Neural cell (in vitro differentiated cells): ENCODE measurements around the gene LCNL1. TPM values are rescaled to one million over a fixed set of nuclear protein-coding genes. Genes with fewer than 3 reads are reported as not detected.

Experiments
- H2AFZ ChIP-seq: fragments of 200-600, 300-800 bp; sonication (generic), shearing (Covaris generic); 2 replicates; pipeline ENCODE4 v1.6.0; 2014; ENCODE audit warnings: low read depth, mild to moderate bottlenecking, antibody characterized with exemption, low read length, moderate library complexity
- H3F3A ChIP-seq: fragments of 200-600 bp; shearing (Covaris generic); 2 replicates; pipeline ENCODE4 v1.6.1; 2016; ENCODE audit warnings: mild to moderate bottlenecking, moderate library complexity, mixed read lengths, antibody characterized with exemption, low read length; ENCODE audit not compliant: insufficient read depth, poor library complexity, severe bottlenecking
- H3K27ac ChIP-seq: fragments of 200-600, 300-800 bp; sonication (generic), shearing (Covaris generic); 2 replicates; pipeline ENCODE4 v1.5.1; 2014; ENCODE audit warnings: mild to moderate bottlenecking, low read length, moderate library complexity
- H3K27me3 ChIP-seq: fragments of 300-800, 200-600 bp; sonication (generic), shearing (Covaris generic); 2 replicates; pipeline ENCODE4 v1.6.0; 2014; ENCODE audit warnings: mild to moderate bottlenecking, low read depth, low read length, moderate library complexity; ENCODE audit not compliant: insufficient read depth
- H3K36me3 ChIP-seq: fragments of 300-800, 200-600 bp; sonication (generic), shearing (Covaris generic); 2 replicates; pipeline ENCODE4 v1.5.1; 2014; ENCODE audit warnings: mild to moderate bottlenecking, antibody characterized with exemption, low read length, moderate library complexity; ENCODE audit not compliant: insufficient read depth
- H3K4me2 ChIP-seq: fragments of 300-800, 200-600 bp; sonication (generic), shearing (Covaris generic); 2 replicates; pipeline ENCODE4 v1.6.0; 2014; ENCODE audit warnings: mild to moderate bottlenecking, low read length
- H3K4me3 ChIP-seq: fragments of 300-800, 200-600 bp; sonication (generic), shearing (Covaris generic); 2 replicates; pipeline ENCODE4 v1.5.1; 2014; ENCODE audit warnings: mild to moderate bottlenecking, low read length, moderate library complexity
- H3K79me2 ChIP-seq: fragments of 200-600 bp; shearing (Covaris generic); replicated peaks from 2 replicates; pipeline ENCODE4 v1.6.0; 2014; ENCODE audit warnings: mild to moderate bottlenecking, low read length, moderate library complexity; ENCODE audit not compliant: insufficient read depth
- H3K9ac ChIP-seq: fragments of 300-800, 200-600 bp; sonication (generic), shearing (Covaris generic); 2 replicates; pipeline ENCODE4 v1.6.1; 2016; ENCODE audit warnings: mild to moderate bottlenecking, low read length, mixed read lengths
- H3K9me2 ChIP-seq: fragments of 200-600 bp; shearing (Covaris generic); 2 replicates; pipeline ENCODE4 v1.6.1; 2016; ENCODE audit warnings: mild to moderate bottlenecking, low read length, mixed read lengths; ENCODE audit not compliant: insufficient read depth
- H3K9me3 ChIP-seq: fragments of 200-600, 300-800 bp; sonication (generic), shearing (Covaris generic); 2 replicates; pipeline ENCODE4 v1.6.1; 2016; ENCODE audit warnings: mild to moderate bottlenecking, mixed run types, low read length, moderate library complexity, mixed read lengths
- H4K20me1 ChIP-seq: fragments of 200-600 bp; shearing (Covaris generic); 2 replicates; pipeline ENCODE4 v1.6.1; 2016; ENCODE audit warnings: mild to moderate bottlenecking, mixed run types; ENCODE audit not compliant: insufficient read depth
- EP300 ChIP-seq: fragments of 450-650 bp; conservative IDR thresholded peaks from 2 replicates; pipeline ENCODE4 v1.6.1; 2014; ENCODE audit warnings: antibody characterized with exemption, mild to moderate bottlenecking, moderate library complexity; ENCODE audit not compliant: poor library complexity, severe bottlenecking
- EZH2 ChIP-seq: fragments of 200-600, 300-800 bp; shearing (Covaris generic), sonication (generic); IDR thresholded peaks from 2 replicates; pipeline ENCODE4 v1.6.1; 2014; ENCODE audit warnings: antibody characterized with exemption, low read length, borderline replicate concordance, mild to moderate bottlenecking; ENCODE audit not compliant: insufficient read depth, poor library complexity, severe bottlenecking
- MXI1 ChIP-seq: fragments of 450-650 bp; conservative IDR thresholded peaks from 2 replicates; pipeline ENCODE4 v1.6.1; 2014; ENCODE audit warnings: antibody characterized with exemption, mild to moderate bottlenecking; ENCODE audit not compliant: poor library complexity, severe bottlenecking
- POLR2AphosphoS5 ChIP-seq: IDR thresholded peaks from 2 replicates; pipeline ENCODE4 v1.6.1; 2012
- RAD21 ChIP-seq: fragments of 450-650 bp; conservative IDR thresholded peaks from 2 replicates; pipeline ENCODE4 v1.6.1; 2014; ENCODE audit warnings: antibody characterized with exemption, mild to moderate bottlenecking, moderate library complexity
- SMC3 ChIP-seq: fragments of 450-650 bp; conservative IDR thresholded peaks from 2 replicates; pipeline ENCODE4 v1.6.1; 2014; ENCODE audit warnings: antibody characterized with exemption, mild to moderate bottlenecking, moderate library complexity; ENCODE audit not compliant: poor library complexity
- TAF1 ChIP-seq: IDR thresholded peaks from 2 replicates; pipeline ENCODE4 v1.6.1; 2012; ENCODE audit warnings: low read depth
- polyA plus RNA-seq: library from polyadenylated mRNA; depleted of rRNA; stranded (reverse); fragments of >200 nt; gene quantifications from 2 replicates; pipeline ENCODE4 v1.2.3, GENCODE V29; 2014
- TF ChIP-seq, protein P1 (sequence below): IDR thresholded peaks from 2 replicates; pipeline ENCODE4 v1.6.1; 2012; ENCODE audit warnings: borderline replicate concordance
- TF ChIP-seq, protein P2 (sequence below): fragments of 450-650 bp; IDR thresholded peaks from 2 replicates; pipeline ENCODE4 v1.5.1; 2014; ENCODE audit warnings: antibody characterized with exemption, mild to moderate bottlenecking, moderate library complexity; ENCODE audit not compliant: poor library complexity, severe bottlenecking

The LCNL1 gene
- polyA plus RNA-seq, 1 donor from 2014 or later: not detected

DNA sequence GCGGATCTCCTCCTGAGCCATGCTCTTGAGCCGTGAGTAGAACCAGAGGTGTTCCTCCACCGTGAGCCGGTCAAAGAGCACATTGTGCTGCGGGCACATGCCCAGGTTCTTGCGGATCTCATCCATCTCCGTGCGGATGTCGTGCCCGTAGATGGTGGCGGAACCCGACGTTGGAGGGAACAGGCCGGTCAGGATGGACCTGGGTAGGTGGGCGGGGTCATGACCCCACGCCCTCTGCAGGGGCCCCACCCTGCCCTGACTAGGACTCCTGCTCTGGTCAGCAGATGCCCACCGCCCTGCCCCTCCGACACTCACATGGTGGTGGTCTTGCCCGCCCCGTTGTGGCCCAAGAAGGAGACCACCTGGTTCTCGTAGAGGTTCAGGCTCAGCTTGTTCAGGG is 33.2 kb downstream of the LCNL1 start:
- H3K4me2 ChIP-seq: no peak overlapping the region
- H3K36me3 ChIP-seq: peaks cover 7% of the 10 kb centered on the region
- H3K79me2 ChIP-seq: no peaks in the 10 kb centered on the region
- TF ChIP-seq MXI1 (no peak), SMC3 (no peak), TAF1 (no peak), RAD21 (no peak), POLR2AphosphoS5 (no peak), EZH2 (no peak), EP300 (no peak)
- TF ChIP-seq, protein P1, sequence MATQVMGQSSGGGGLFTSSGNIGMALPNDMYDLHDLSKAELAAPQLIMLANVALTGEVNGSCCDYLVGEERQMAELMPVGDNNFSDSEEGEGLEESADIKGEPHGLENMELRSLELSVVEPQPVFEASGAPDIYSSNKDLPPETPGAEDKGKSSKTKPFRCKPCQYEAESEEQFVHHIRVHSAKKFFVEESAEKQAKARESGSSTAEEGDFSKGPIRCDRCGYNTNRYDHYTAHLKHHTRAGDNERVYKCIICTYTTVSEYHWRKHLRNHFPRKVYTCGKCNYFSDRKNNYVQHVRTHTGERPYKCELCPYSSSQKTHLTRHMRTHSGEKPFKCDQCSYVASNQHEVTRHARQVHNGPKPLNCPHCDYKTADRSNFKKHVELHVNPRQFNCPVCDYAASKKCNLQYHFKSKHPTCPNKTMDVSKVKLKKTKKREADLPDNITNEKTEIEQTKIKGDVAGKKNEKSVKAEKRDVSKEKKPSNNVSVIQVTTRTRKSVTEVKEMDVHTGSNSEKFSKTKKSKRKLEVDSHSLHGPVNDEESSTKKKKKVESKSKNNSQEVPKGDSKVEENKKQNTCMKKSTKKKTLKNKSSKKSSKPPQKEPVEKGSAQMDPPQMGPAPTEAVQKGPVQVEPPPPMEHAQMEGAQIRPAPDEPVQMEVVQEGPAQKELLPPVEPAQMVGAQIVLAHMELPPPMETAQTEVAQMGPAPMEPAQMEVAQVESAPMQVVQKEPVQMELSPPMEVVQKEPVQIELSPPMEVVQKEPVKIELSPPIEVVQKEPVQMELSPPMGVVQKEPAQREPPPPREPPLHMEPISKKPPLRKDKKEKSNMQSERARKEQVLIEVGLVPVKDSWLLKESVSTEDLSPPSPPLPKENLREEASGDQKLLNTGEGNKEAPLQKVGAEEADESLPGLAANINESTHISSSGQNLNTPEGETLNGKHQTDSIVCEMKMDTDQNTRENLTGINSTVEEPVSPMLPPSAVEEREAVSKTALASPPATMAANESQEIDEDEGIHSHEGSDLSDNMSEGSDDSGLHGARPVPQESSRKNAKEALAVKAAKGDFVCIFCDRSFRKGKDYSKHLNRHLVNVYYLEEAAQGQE: no peak
- TF ChIP-seq, protein P2, sequence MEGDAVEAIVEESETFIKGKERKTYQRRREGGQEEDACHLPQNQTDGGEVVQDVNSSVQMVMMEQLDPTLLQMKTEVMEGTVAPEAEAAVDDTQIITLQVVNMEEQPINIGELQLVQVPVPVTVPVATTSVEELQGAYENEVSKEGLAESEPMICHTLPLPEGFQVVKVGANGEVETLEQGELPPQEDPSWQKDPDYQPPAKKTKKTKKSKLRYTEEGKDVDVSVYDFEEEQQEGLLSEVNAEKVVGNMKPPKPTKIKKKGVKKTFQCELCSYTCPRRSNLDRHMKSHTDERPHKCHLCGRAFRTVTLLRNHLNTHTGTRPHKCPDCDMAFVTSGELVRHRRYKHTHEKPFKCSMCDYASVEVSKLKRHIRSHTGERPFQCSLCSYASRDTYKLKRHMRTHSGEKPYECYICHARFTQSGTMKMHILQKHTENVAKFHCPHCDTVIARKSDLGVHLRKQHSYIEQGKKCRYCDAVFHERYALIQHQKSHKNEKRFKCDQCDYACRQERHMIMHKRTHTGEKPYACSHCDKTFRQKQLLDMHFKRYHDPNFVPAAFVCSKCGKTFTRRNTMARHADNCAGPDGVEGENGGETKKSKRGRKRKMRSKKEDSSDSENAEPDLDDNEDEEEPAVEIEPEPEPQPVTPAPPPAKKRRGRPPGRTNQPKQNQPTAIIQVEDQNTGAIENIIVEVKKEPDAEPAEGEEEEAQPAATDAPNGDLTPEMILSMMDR: no peak
- H4K20me1 ChIP-seq: no peaks in the 10 kb centered on the region
- H3K9me2 ChIP-seq: no peaks in the 10 kb centered on the region
- H3K4me3 ChIP-seq: no peak overlapping the region
- H3K27me3 ChIP-seq: no peaks in the 10 kb centered on the region
- H3K27ac ChIP-seq: no peak overlapping the region
- no peak overlapping the region for H2AFZ ChIP-seq
- H3F3A ChIP-seq: no peaks in the 10 kb centered on the region
- no peaks in the 10 kb centered on the region for H3K9me3 ChIP-seq
- no peak overlapping the region for H3K9ac ChIP-seq

DNA sequence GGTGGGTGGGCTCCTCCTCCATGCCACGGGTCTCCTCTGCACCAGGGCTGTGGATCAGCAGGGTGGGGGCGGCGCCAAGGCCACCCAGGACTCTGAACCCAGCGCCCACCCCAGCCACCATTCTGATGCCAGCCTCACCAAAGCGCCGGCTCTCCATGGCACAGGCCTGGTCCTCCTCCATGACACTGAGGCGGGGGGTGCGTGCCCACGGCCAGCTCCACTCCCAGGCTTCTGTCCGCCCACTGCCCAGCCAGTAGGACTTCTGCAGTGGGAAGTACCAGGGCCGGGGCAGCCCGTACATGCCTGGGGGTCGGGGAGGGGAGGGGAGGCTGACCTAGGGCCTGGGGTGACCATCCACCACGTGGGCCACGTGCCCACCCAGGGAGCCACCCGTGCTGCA is 33.6 kb downstream of the LCNL1 start:
- no peaks in the 10 kb centered on the region for H3K79me2 ChIP-seq
- H3K9me2 ChIP-seq: no peaks in the 10 kb centered on the region
- H3K4me2 ChIP-seq: no peak overlapping the region
- H3K9me3 ChIP-seq: no peaks in the 10 kb centered on the region
- H3F3A ChIP-seq: no peaks in the 10 kb centered on the region
- no peak overlapping the region for H3K27ac ChIP-seq
- H3K9ac ChIP-seq: no peak overlapping the region
- no peaks in the 10 kb centered on the region for H3K27me3 ChIP-seq
- TF ChIP-seq RAD21 (no peak), EP300 (no peak), POLR2AphosphoS5 (no peak), TAF1 (no peak), EZH2 (no peak), MXI1 (no peak), SMC3 (no peak)
- TF ChIP-seq, protein P1: no peak
- TF ChIP-seq, protein P2: no peak
- no peak overlapping the region for H3K4me3 ChIP-seq
- peaks cover 7% of the 10 kb centered on the region for H3K36me3 ChIP-seq
- H4K20me1 ChIP-seq: no peaks in the 10 kb centered on the region
- no peak overlapping the region for H2AFZ ChIP-seq
